Activated naive CD4-positive, alpha-beta T cell treated with anti-CD3 and anti-CD28 coated beads for 36 hours (primary cell): ENCODE measurements around the gene KCTD2. TPM values are rescaled to one million over a fixed set of nuclear protein-coding genes. Genes with fewer than 3 reads are reported as not detected.
A peak's percentile ranks its signal among the peaks of the same experiment; 100 is the strongest.
"Not testable (repeated sequence)": the region's sequence is repeated elsewhere in the genome, so short reads cannot be mapped to it uniquely, and the experiment has no call there.

Experiments
- CTCF ChIA-PET: fragments of 350-600 bp; sonication (Branson Sonifier 250); formaldehyde crosslinking; loops from one replicate; lab custom pipeline; 2021; ENCODE audit warnings: antibody characterized with exemption; lab: Charles Lee
- DNase-seq: peaks from one replicate; pipeline ENCODE4 v3.0.0-alpha.2; 2020
- H3K27ac Mint-ChIP-seq: one replicate; pipeline ENCODE4 v1.8.0; 2021; ENCODE audit warnings: mild to moderate bottlenecking, mixed read lengths
- H3K27me3 Mint-ChIP-seq: one replicate; pipeline ENCODE4 v1.8.0; 2021; ENCODE audit warnings: low read depth, mixed read lengths
- H3K36me3 Mint-ChIP-seq: one replicate; pipeline ENCODE4 v1.8.0; 2021; ENCODE audit warnings: low read depth, mixed read lengths
- H3K4me1 Mint-ChIP-seq: one replicate; pipeline ENCODE4 v1.8.0; 2021; ENCODE audit warnings: low read depth, mixed read lengths
- H3K4me3 Mint-ChIP-seq: one replicate; pipeline ENCODE4 v1.8.0; 2021; ENCODE audit warnings: mild to moderate bottlenecking, moderate library complexity, mixed read lengths
- H3K9me3 Mint-ChIP-seq: one replicate; pipeline ENCODE4 v1.8.0; 2021; ENCODE audit warnings: mixed read lengths
- intact Hi-C: fragments of 100-400 bp; cut with micrococcal nuclease; formaldehyde crosslinking; loops from one replicate; pipeline ENCODE4 v1.15.1; 2023
- total RNA-seq, 2 experiments: library from RNA; stranded (reverse); gene quantifications; one replicate each; pipeline ENCODE4 v1.2.3, GENCODE V29; 2021

KCTD2 gene
- 10 to 100 TPM; 18.7 to 20.8 TPM for total RNA-seq

DNA sequence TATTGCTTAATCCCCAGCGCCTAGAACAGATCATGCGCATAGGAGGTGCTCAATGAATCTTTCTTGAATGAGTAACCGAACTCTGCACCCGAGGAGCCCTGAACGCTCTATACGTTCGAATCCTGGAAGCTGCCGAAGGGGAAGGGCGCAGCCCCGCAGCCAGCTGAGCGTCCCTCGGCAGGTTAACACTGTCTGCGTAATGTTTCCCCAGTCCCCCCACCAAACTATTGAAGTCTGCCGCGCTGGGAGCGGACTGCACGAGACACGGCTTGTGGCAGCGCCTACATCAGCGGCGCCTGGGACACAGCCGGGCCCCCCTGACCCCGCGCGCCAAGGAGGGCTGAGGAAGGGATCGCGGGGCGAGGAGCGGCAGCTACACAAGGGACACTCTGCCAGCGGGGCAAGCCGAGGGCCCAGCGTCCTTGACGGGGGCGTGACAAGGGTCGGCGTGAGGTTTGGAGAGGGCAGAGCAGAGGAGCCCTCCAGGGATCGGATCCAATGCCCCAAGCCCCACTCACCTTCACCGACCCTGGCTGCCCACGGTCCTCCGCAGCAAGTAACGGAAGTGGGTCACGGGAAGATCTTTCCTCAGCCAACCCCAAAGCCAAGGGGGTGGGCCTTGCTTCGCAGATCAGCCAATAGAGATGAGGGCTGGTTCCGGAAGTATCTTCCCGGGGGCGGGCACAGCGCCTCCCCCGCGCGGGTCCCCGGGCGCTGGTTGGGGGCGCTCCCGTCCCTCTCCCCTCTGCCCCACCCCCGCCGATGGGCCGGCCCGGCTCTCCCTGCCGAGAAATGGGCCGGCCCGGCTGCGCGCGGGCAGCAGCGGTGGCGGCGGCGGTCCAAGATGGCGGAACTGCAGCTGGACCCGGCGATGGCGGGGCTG, at the start of gene KCTD2, which contains the start of gene ATP5PD:
TSS of gene KCTD2 (plus strand) at position 819 of the 883 bp plus-strand sequence. CDS start at position 845, 26 bp downstream.
TSS of gene ATP5PD (minus strand) at position 563 of the 883 bp plus-strand sequence. CDS start 4,319 bp downstream, outside the sequence.
- H3K27me3 Mint-ChIP-seq = no peaks in the 10 kb centered on the region
- H3K4me3 Mint-ChIP-seq = peak within 1 kb of the TSS; percentile 97
- H3K4me1 Mint-ChIP-seq = peaks cover 47% of the 10 kb centered on the region
- no peaks in the 10 kb centered on the region for H3K9me3 Mint-ChIP-seq
- CTCF ChIA-PET = interaction anchor here (0.6 to 1.6 kb wide), 4 partner anchors 8 to 88 kb away, joined by 3 to 9 read pairs (median 3); no protein-coding TSS in a partner anchor
- intact Hi-C loops = loop anchor here (1.0 to 5.0 kb wide), 11 partner anchors 10 to 174 kb away; partner anchors contain the start of genes ARMC7, CDR2L, FDXR and JPT1
- peak; percentile 97 for DNase-seq
- H3K36me3 Mint-ChIP-seq = peaks cover 4% of the 10 kb centered on the region
- H3K27ac Mint-ChIP-seq = peak within 1 kb of the TSS; percentile 89

DNA sequence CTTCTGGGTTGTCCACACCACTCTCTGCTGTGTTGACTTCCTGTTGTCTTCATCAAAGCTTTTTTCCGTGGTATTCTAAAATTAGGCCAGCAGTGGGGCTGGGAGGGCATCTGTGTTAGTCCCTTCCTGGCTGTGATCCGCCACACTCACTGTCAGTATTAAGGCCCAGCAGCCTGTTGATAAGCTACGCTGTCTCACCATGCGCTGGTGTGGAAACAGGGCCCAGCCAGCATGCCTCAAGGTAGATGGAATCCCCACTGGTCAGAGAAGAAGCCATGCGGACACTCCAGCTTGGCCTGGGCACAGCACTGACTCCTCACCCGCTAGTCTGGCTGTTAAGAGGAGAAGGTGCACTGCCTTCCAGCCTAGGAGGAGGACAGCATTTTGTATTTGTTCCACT, 48.2 kb upstream of the KCTD2 start:
- CTCF ChIA-PET = interaction anchor here (0.9 to 1.6 kb wide), 3 partner anchors 14 to 115 kb away, joined by 5 to 8 read pairs (median 6); partner anchors contain the start of gene MRPL58
- DNase-seq = no peak
- no peak overlapping the region for H3K27ac Mint-ChIP-seq
- H3K27me3 Mint-ChIP-seq = no peaks in the 10 kb centered on the region
- H3K9me3 Mint-ChIP-seq = no peaks in the 10 kb centered on the region
- peaks cover 2% of the 10 kb centered on the region for H3K4me1 Mint-ChIP-seq
- H3K36me3 Mint-ChIP-seq = no peaks in the 10 kb centered on the region
- intact Hi-C loops = no loop called here
- H3K4me3 Mint-ChIP-seq = no peak overlapping the region

- Mint-ChIP-seq H3K4me1 (peaks cover 2% of the 10 kb centered on the region), H3K4me3 (no peak overlapping the region), H3K36me3 (no peaks in the 10 kb centered on the region), H3K9me3 (no peaks in the 10 kb centered on the region), H3K27me3 (no peaks in the 10 kb centered on the region), H3K27ac (no peak overlapping the region)
- intact Hi-C loops = no loop called here
- no peak for DNase-seq
- CTCF ChIA-PET = interaction anchor here (0.7 to 1.6 kb wide), 5 partner anchors 9 to 114 kb away, joined by 3 to 8 read pairs (median 5); partner anchors contain the start of gene MRPL58
Measured at GRCh38 chr17:74999523-74999922, 47.5 kb upstream of the KCTD2 start.

DNA sequence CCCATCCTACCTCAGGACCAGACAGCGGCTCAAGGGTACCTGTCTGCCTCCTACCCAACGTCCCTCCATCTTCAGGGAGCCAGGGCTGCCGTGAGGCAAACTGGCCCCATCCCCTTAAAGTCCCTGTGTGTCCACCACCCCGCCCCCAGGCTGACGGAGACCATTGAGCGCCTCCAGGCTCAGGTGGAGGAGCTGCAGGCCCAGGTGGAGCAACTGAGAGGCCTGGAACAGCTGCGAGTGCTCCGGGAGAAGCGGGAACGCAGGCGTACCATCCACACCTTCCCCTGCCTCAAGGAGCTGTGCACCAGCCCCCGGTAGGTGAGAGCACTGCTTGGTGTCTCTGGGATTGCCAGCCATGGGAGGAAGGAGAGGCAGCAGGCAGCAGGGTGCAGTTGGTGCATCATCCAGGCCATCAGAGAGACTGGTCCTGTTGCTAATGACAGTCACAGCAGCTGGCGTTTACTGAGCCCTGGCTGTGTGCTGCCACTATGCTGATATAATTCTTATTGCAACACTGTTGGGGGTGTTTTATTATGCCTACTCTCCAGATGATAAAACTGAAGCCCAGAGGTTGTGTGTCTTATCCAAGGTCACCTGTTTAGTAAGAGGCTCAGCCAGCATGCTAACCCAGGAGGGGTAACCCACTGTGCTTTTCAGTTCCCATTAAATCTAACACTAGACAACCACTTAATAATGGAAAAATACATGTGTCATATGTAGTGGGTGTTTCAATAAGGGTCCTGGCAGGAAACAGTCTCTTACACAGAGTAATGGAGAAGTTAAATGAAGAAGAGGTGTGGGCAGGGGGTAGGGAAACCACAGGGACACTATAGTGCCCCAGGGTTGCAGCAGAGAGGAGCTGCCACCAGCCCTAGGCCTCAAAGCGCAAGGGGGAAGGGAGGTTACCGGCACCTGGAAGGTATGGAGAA, 44.8 kb upstream of the KCTD2 start:
- Mint-ChIP-seq H3K27me3 (no peaks in the 10 kb centered on the region), H3K4me1 (peaks cover 2% of the 10 kb centered on the region), H3K9me3 (no peaks in the 10 kb centered on the region), H3K4me3 (no peak overlapping the region), H3K36me3 (no peaks in the 10 kb centered on the region), H3K27ac (no peak overlapping the region)
- DNase-seq = no peak
- intact Hi-C loops = no loop called here
- CTCF ChIA-PET = no interaction called here

- no peaks in the 10 kb centered on the region for H3K36me3 Mint-ChIP-seq
- peaks cover 2% of the 10 kb centered on the region for H3K4me1 Mint-ChIP-seq
- H3K27me3 Mint-ChIP-seq = no peaks in the 10 kb centered on the region
- H3K9me3 Mint-ChIP-seq = no peaks in the 10 kb centered on the region
- H3K4me3 Mint-ChIP-seq = no peak overlapping the region
- no peak for DNase-seq
- no peak overlapping the region for H3K27ac Mint-ChIP-seq
- intact Hi-C loops = no loop called here
- CTCF ChIA-PET = interaction anchor here (3.0 kb wide), 1 partner anchor 42 kb away, joined by 14 read pairs; no protein-coding TSS in a partner anchor
Measured at GRCh38 chr17:75003070-75003956, 43.7 kb upstream of the KCTD2 start.

DNA sequence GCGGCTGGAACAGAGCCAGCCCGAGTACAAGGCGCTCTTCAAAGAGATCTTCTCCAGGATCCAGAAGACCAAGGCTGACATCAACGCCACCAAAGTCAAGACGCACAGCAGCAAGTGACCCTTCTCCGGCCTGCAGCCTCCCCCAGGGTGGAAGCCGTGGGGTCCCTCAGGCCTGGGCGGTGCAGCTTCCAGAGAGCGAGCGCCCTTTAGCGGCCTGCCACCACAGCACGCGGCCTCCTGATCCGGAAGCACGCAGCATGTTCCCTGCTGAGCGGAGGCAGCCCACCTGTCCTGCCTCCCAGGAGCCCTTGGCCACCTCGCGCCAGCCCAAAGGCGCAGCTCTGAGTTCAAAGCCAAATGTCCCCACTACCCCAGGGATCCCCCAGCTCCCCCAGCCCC, 43.1 kb upstream of the KCTD2 start:
- no peaks in the 10 kb centered on the region for H3K9me3 Mint-ChIP-seq
- no peak for DNase-seq
- H3K27me3 Mint-ChIP-seq = no peaks in the 10 kb centered on the region
- H3K27ac Mint-ChIP-seq = no peak overlapping the region
- intact Hi-C loops = no loop called here
- CTCF ChIA-PET = interaction anchor here (3.0 kb wide), 1 partner anchor 42 kb away, joined by 14 read pairs; no protein-coding TSS in a partner anchor
- H3K36me3 Mint-ChIP-seq = no peaks in the 10 kb centered on the region
- H3K4me3 Mint-ChIP-seq = no peak overlapping the region
- H3K4me1 Mint-ChIP-seq = no peaks in the 10 kb centered on the region

- Mint-ChIP-seq H3K4me1 (no peaks in the 10 kb centered on the region), H3K27ac (no peak overlapping the region), H3K27me3 (no peaks in the 10 kb centered on the region), H3K9me3 (no peaks in the 10 kb centered on the region), H3K36me3 (no peaks in the 10 kb centered on the region), H3K4me3 (no peak overlapping the region)
- CTCF ChIA-PET = interaction anchor here (3.0 kb wide), 1 partner anchor 43 kb away, joined by 14 read pairs; no protein-coding TSS in a partner anchor
- no peak for DNase-seq
- intact Hi-C loops = no loop called here
Measured at GRCh38 chr17:75004371-75004770, 42.7 kb upstream of the KCTD2 start.

GRCh38 chr17:75005291-75005690, 41.7 kb upstream of the KCTD2 start:
- no peak for DNase-seq
- Mint-ChIP-seq H3K4me1 (no peaks in the 10 kb centered on the region), H3K4me3 (no peak overlapping the region), H3K36me3 (no peaks in the 10 kb centered on the region), H3K9me3 (no peaks in the 10 kb centered on the region), H3K27ac (no peak overlapping the region), H3K27me3 (no peaks in the 10 kb centered on the region)
- CTCF ChIA-PET = interaction anchor here (1.2 to 3.0 kb wide), 3 partner anchors 44 to 214 kb away, joined by 3 to 14 read pairs (median 4); no protein-coding TSS in a partner anchor
- intact Hi-C loops = no loop called here

- H3K4me1 Mint-ChIP-seq, H3K27me3 Mint-ChIP-seq, H3K36me3 Mint-ChIP-seq, DNase-seq, H3K9me3 Mint-ChIP-seq, H3K4me3 Mint-ChIP-seq, H3K27ac Mint-ChIP-seq: not testable (repeated sequence)
- intact Hi-C loops = loop anchor here (1.0 kb wide), 1 partner anchor 45 kb away; no protein-coding TSS in a partner anchor
- CTCF ChIA-PET = interaction anchor here (0.6 to 3.7 kb wide), 6 partner anchors 9 to 215 kb away, joined by 3 to 25 read pairs (median 4); no protein-coding TSS in a partner anchor
Measured at GRCh38 chr17:75006084-75006483, 40.9 kb upstream of the KCTD2 start.

DNA sequence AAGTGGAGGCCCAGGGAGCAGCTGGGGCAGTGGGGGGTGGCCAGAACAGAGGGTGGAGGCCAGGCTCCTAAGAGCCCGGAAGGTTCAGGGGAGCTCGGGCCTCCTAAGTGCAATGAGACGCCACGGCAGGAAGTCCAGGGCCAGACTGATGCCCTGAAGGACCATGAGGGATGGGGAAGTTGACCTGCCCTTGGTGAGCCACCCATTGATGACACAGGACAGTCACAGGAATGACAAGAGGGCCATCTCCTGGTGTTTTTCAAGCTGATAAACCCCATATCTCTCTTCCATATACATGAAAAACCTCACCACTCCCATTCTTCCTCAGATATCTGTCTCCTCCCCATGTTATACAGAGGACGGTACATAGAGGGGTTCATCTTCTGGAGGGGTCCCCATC, 40.4 kb upstream of the KCTD2 start:
- H3K9me3 Mint-ChIP-seq = no peaks in the 10 kb centered on the region
- no peak for DNase-seq
- no peak overlapping the region for H3K4me3 Mint-ChIP-seq
- CTCF ChIA-PET = interaction anchor here (0.6 to 3.7 kb wide), 4 partner anchors 8 to 51 kb away, joined by 3 to 25 read pairs (median 5); no protein-coding TSS in a partner anchor
- intact Hi-C loops = loop anchor here (1.0 kb wide), 1 partner anchor 45 kb away; no protein-coding TSS in a partner anchor
- H3K27ac Mint-ChIP-seq = no peak overlapping the region
- H3K27me3 Mint-ChIP-seq = no peaks in the 10 kb centered on the region
- H3K36me3 Mint-ChIP-seq = no peaks in the 10 kb centered on the region
- H3K4me1 Mint-ChIP-seq = peaks cover 7% of the 10 kb centered on the region

DNA sequence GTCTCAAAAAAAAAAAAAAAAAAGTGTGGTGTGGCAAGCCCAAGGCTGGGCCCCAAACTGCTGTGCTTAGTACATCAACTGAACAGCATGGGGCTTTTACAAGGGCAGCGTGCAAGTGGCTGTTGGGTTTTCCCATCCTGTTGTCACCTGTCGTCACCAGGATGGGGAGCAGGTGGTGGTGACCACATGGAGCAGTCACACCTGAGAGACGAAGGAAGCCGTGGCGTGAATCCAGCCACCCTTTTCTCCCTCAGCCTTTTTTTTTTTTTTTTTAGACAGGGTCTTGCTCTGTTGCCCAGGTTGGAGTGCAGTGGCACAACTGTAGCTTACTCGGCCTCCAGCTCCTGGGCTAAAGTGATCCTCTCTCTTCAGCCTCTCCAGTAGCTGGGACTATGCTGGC, 38.7 kb upstream of the KCTD2 start:
- Mint-ChIP-seq H3K27me3 (no peaks in the 10 kb centered on the region), H3K9me3 (no peaks in the 10 kb centered on the region), H3K27ac (no peak overlapping the region), H3K4me3 (no peak overlapping the region), H3K4me1 (peaks cover 18% of the 10 kb centered on the region), H3K36me3 (no peaks in the 10 kb centered on the region)
- intact Hi-C loops = no loop called here
- CTCF ChIA-PET = interaction anchor here (3.7 kb wide), 1 partner anchor 47 kb away, joined by 25 read pairs; no protein-coding TSS in a partner anchor
- DNase-seq = no peak
